ENCODE data around the gene CRYM. TPM values are rescaled to one million over a fixed set of nuclear protein-coding genes. Genes with fewer than 3 reads are reported as not detected.

Gene CRYM
- total and polyA plus RNA-seq, 10 of the 15 experiments (the other 5 are each of a cell fraction or from before 2014, with no cell fraction given), result 0.30 to 6.1 (median 3.9) TPM

DNA sequence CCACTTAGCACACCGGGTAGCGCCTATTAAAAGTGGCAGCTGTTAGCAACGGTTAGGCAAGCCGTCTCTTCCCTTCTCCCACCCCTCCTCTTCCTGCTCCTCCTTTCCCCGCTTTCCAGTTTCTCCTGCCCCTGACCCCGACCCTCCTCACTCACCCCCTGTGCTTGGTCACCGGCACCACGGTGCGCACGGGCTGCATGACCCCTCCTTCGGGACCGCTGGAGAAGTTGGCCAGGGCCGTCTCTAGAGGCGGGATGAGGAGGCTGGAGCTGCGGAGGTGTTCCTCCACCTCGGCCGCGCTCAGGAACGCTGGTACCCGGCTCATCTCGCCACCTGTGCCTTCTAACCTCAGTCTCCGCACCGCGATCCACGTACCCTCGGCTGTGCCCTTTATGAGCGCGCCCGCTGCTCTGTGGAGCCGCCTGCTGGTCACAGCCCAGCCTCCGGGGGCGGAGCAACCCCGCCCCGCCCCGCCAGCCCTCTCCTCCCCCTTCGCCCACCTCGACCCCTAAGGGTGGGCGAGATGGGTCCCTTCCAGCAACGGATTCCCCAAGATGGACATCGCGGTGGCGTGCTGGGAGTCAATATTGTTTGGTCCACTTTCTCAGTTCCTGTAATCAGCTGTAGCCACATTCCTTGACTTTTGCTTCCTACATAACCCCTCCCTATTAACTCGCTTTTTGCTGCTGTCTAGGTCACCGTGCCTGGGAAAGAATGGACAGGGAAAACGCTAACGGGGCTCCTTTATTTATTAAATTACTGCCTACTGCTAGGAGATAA is at the start of gene CRYM (continued):
- TF ChIP-seq RCOR1 (conservative IDR thresholded peaks at IDR 0.05; ENCODE audit: low read depth, low read length) (no peak), POLR2AphosphoS2 (IDR thresholded peaks at IDR 0.05; ENCODE audit: low read depth, low read length) (no peak), ZNF217 (IDR thresholded peaks at IDR 0.05) (no peak; the same call in 1 of the 2 replicates), MYC (IDR thresholded peaks at IDR 0.05; ENCODE audit: insufficient read depth, insufficient read length, insufficient replicate concordance, low read length, severe bottlenecking) (no peak), NBN (IDR thresholded peaks at IDR 0.05) (0 out of 2 replicates have a peak, but pooled peaks have one; percentile 46), GATAD2B (conservative IDR thresholded peaks at IDR 0.05; ENCODE audit: low read depth) (0 out of 2 replicates have a peak, but pooled peaks have one; percentile 54), YBX1 (IDR thresholded peaks at IDR 0.05) (no peak), MTA2 (IDR thresholded peaks at IDR 0.05; ENCODE audit: low read depth) (peak; percentile 27; the same call in 1 of the 2 replicates), ASH2L (IDR thresholded peaks at IDR 0.05; ENCODE audit: borderline replicate concordance, low read depth) (no peak), ZSCAN29 (IDR thresholded peaks at IDR 0.05) (no peak), ZNF622 (IDR thresholded peaks at IDR 0.05) (no peak), NR2F1 (conservative IDR thresholded peaks at IDR 0.05) (peak; percentile 36; the same call in 1 of the 2 replicates), RELA (IDR thresholded peaks at IDR 0.05; ENCODE audit: borderline replicate concordance, partially characterized antibody) (no peak), ZNF384 (IDR thresholded peaks at IDR 0.05; ENCODE audit: borderline replicate concordance, low read depth, low read length) (no peak), KDM1A (IDR thresholded peaks at IDR 0.05; ENCODE audit: borderline replicate concordance) (no peak)
- TF ChIP-seq, protein P1, sequence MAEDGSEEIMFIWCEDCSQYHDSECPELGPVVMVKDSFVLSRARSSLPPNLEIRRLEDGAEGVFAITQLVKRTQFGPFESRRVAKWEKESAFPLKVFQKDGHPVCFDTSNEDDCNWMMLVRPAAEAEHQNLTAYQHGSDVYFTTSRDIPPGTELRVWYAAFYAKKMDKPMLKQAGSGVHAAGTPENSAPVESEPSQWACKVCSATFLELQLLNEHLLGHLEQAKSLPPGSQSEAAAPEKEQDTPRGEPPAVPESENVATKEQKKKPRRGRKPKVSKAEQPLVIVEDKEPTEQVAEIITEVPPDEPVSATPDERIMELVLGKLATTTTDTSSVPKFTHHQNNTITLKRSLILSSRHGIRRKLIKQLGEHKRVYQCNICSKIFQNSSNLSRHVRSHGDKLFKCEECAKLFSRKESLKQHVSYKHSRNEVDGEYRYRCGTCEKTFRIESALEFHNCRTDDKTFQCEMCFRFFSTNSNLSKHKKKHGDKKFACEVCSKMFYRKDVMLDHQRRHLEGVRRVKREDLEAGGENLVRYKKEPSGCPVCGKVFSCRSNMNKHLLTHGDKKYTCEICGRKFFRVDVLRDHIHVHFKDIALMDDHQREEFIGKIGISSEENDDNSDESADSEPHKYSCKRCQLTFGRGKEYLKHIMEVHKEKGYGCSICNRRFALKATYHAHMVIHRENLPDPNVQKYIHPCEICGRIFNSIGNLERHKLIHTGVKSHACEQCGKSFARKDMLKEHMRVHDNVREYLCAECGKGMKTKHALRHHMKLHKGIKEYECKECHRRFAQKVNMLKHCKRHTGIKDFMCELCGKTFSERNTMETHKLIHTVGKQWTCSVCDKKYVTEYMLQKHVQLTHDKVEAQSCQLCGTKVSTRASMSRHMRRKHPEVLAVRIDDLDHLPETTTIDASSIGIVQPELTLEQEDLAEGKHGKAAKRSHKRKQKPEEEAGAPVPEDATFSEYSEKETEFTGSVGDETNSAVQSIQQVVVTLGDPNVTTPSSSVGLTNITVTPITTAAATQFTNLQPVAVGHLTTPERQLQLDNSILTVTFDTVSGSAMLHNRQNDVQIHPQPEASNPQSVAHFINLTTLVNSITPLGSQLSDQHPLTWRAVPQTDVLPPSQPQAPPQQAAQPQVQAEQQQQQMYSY (CRISPR knock-in tag; IDR thresholded peaks at IDR 0.05), result no peak
- TF ChIP-seq, protein P2, sequence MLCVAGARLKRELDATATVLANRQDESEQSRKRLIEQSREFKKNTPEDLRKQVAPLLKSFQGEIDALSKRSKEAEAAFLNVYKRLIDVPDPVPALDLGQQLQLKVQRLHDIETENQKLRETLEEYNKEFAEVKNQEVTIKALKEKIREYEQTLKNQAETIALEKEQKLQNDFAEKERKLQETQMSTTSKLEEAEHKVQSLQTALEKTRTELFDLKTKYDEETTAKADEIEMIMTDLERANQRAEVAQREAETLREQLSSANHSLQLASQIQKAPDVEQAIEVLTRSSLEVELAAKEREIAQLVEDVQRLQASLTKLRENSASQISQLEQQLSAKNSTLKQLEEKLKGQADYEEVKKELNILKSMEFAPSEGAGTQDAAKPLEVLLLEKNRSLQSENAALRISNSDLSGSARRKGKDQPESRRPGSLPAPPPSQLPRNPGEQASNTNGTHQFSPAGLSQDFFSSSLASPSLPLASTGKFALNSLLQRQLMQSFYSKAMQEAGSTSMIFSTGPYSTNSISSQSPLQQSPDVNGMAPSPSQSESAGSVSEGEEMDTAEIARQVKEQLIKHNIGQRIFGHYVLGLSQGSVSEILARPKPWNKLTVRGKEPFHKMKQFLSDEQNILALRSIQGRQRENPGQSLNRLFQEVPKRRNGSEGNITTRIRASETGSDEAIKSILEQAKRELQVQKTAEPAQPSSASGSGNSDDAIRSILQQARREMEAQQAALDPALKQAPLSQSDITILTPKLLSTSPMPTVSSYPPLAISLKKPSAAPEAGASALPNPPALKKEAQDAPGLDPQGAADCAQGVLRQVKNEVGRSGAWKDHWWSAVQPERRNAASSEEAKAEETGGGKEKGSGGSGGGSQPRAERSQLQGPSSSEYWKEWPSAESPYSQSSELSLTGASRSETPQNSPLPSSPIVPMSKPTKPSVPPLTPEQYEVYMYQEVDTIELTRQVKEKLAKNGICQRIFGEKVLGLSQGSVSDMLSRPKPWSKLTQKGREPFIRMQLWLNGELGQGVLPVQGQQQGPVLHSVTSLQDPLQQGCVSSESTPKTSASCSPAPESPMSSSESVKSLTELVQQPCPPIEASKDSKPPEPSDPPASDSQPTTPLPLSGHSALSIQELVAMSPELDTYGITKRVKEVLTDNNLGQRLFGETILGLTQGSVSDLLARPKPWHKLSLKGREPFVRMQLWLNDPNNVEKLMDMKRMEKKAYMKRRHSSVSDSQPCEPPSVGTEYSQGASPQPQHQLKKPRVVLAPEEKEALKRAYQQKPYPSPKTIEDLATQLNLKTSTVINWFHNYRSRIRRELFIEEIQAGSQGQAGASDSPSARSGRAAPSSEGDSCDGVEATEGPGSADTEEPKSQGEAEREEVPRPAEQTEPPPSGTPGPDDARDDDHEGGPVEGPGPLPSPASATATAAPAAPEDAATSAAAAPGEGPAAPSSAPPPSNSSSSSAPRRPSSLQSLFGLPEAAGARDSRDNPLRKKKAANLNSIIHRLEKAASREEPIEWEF (IDR thresholded peaks at IDR 0.05; ENCODE audit: insufficient replicate concordance, low read depth, low read length), result no peak
- TF ChIP-seq, protein P3, sequence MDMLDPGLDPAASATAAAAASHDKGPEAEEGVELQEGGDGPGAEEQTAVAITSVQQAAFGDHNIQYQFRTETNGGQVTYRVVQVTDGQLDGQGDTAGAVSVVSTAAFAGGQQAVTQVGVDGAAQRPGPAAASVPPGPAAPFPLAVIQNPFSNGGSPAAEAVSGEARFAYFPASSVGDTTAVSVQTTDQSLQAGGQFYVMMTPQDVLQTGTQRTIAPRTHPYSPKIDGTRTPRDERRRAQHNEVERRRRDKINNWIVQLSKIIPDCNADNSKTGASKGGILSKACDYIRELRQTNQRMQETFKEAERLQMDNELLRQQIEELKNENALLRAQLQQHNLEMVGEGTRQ (IDR thresholded peaks at IDR 0.05; ENCODE audit: borderline replicate concordance, low read depth, low read length), result no peak
- TF ChIP-seq, protein P4, sequence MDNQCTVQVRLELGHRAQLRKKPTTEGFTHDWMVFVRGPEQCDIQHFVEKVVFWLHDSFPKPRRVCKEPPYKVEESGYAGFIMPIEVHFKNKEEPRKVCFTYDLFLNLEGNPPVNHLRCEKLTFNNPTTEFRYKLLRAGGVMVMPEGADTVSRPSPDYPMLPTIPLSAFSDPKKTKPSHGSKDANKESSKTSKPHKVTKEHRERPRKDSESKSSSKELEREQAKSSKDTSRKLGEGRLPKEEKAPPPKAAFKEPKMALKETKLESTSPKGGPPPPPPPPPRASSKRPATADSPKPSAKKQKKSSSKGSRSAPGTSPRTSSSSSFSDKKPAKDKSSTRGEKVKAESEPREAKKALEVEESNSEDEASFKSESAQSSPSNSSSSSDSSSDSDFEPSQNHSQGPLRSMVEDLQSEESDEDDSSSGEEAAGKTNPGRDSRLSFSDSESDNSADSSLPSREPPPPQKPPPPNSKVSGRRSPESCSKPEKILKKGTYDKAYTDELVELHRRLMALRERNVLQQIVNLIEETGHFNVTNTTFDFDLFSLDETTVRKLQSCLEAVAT (IDR thresholded peaks at IDR 0.05), result 0 out of 2 replicates have a peak, but pooled peaks have one; percentile 22
